Neural crest cell (in vitro differentiated cells): ENCODE measurements around the gene NUP98. TPM values are rescaled to one million over a fixed set of nuclear protein-coding genes. Genes with fewer than 3 reads are reported as not detected.
A peak's percentile ranks its signal among the peaks of the same experiment; 100 is the strongest.

Experiments used
- DNase-seq: peaks from one replicate; pipeline ENCODE4 v3.0.0; 2021; ENCODE audit warnings: low read depth, mixed read lengths, low spot score
- H3K27ac Mint-ChIP-seq: one replicate; pipeline ENCODE4 v1.8.0; 2021; ENCODE audit warnings: mild to moderate bottlenecking, mixed read lengths; ENCODE audit not compliant: unreplicated experiment
- H3K27me3 Mint-ChIP-seq: 2 replicates; pipeline ENCODE4 v1.8.0; 2021; ENCODE audit warnings: low read depth, mild to moderate bottlenecking, mixed read lengths
- H3K36me3 Mint-ChIP-seq: 2 replicates; pipeline ENCODE4 v1.8.0; 2021; ENCODE audit warnings: low read depth, mild to moderate bottlenecking, mixed read lengths
- H3K4me1 Mint-ChIP-seq: 2 replicates; pipeline ENCODE4 v1.8.0; 2021; ENCODE audit warnings: mixed read lengths
- H3K4me3 Mint-ChIP-seq: one replicate; pipeline ENCODE4 v1.8.0; 2021; ENCODE audit warnings: mild to moderate bottlenecking, mixed read lengths
- H3K9me3 Mint-ChIP-seq: 2 replicates; pipeline ENCODE4 v1.8.0; 2021; ENCODE audit warnings: mixed read lengths
- long read RNA-seq: library from polyadenylated mRNA; unstranded; transcript quantifications from one replicate; pipeline ENCODE4 v2.0.0, GENCODE V29; 2020
- total RNA-seq: library from RNA; stranded (reverse); gene quantifications from 2 replicates; pipeline ENCODE4 v1.2.1, GENCODE V29; 2021
- TF ChIP-seq, protein P1 (sequence below): fragments of 200-600 bp; sonication (generic); conservative IDR thresholded peaks from 2 replicates; pipeline ENCODE4 v1.5.0; 2021; ENCODE audit warnings: antibody characterized with exemption, mild to moderate bottlenecking

Gene NUP98
- 96.8 and 104 TPM in 2 replicates for total RNA-seq
- long read RNA-seq, transcript NUP98-204 (20 exons, 3,923 nt), result major isoform, 15 of 78 reads
- long read RNA-seq, partial matches to known transcripts, result 55 of 78 reads
- long read RNA-seq, other reads (novel, unspliced or antisense), result 8 of 78 reads

DNA sequence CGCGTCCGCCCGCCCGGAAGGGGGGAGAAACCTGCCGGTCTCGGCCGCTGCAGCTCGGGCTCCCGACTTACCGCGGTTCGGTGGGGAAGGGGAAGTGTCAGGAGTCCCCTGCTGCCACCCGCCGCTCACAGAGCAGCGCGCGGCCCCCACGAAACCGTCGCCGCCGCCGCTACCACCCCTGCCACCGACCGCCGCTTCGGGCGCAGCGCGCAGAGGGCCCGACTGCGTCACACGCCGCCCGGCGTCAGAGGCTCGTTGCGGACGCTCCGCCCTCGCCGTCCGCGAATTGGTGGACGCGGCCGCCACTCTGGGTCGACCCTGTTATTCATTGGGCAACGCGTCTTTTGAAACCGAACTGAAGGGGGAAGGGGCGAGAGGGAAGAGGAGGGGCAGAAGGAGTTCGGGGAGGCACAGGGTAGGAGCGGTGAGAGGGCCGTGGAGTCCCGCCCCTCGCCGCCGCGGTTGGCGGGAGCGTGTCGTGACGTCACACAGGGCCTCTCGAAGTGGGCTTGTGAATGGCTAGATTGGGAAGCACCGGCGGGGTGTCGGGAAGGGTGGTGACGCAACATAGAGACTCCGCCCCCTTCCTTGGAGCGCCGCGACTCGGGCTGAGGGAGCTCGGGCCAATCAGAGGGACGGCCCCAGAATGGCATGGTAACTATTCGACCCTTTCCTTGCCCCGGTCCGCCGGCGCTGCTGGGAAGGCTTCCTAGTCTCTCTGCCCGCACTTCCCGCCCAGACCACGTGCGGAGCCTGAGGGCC is at the start of gene NUP98:
TSS of gene NUP98 (minus strand) at position 226 of the 762 bp plus-strand sequence. CDS start 15,437 bp downstream, outside the sequence.
- peaks cover 4% of the 10 kb centered on the region for H3K27me3 Mint-ChIP-seq
- peak; percentile 98 for DNase-seq
- TF ChIP-seq, protein P1, sequence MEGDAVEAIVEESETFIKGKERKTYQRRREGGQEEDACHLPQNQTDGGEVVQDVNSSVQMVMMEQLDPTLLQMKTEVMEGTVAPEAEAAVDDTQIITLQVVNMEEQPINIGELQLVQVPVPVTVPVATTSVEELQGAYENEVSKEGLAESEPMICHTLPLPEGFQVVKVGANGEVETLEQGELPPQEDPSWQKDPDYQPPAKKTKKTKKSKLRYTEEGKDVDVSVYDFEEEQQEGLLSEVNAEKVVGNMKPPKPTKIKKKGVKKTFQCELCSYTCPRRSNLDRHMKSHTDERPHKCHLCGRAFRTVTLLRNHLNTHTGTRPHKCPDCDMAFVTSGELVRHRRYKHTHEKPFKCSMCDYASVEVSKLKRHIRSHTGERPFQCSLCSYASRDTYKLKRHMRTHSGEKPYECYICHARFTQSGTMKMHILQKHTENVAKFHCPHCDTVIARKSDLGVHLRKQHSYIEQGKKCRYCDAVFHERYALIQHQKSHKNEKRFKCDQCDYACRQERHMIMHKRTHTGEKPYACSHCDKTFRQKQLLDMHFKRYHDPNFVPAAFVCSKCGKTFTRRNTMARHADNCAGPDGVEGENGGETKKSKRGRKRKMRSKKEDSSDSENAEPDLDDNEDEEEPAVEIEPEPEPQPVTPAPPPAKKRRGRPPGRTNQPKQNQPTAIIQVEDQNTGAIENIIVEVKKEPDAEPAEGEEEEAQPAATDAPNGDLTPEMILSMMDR, result no peak
- peak within 1 kb of the TSS; percentile 97 for H3K27ac Mint-ChIP-seq
- peaks cover 5% of the 10 kb centered on the region for H3K9me3 Mint-ChIP-seq
- peaks cover 14% of the 10 kb centered on the region for H3K36me3 Mint-ChIP-seq
- H3K4me1 Mint-ChIP-seq, result peaks cover 27% of the 10 kb centered on the region
- peak within 1 kb of the TSS; percentile 95 for H3K4me3 Mint-ChIP-seq

DNA sequence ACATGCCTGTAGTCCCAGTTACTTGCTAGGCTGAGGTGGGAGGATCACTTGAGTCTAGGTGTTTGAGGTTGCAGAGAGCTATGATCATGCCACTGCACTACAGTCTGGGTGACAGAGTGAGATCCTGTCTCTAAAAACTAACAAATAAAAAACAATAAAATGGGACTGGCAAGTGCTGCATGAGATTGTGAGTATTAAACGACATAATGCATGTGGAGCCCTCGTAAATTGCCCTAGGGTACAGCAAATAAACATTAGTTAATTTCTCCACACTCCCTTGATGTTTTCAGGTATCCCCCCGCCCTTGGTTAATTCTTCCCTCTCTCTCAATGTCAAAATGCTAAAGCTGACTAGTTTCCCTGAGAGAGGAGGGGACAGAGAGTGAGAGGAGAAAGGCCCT is 48.3 kb upstream of the NUP98 start:
- H3K9me3 Mint-ChIP-seq, result no peaks in the 10 kb centered on the region
- DNase-seq, result no peak
- H3K4me3 Mint-ChIP-seq, result no peak overlapping the region
- H3K27ac Mint-ChIP-seq, result no peak overlapping the region
- TF ChIP-seq, protein P1, result no peak
- no peaks in the 10 kb centered on the region for H3K36me3 Mint-ChIP-seq
- H3K27me3 Mint-ChIP-seq, result peaks cover 4% of the 10 kb centered on the region
- H3K4me1 Mint-ChIP-seq, result peaks cover 5% of the 10 kb centered on the region

DNA sequence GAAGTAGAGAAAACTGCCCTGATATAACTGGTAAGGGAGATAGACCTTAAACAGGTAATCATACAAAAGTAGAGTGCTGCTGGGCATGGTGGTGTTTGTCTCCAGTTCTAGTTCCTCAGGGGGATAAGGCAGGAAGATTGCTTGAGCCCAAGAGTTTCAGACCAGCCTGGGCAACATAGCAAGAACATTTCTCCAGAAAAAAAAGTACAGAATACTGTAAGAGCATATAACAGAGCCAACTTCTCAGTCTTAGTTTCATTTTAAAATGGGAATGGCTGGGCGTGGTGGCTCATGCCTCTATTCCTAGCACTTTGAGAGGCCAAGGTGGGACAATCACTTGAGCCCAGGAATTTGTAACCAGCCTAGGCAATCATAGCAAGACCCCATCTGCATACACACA is 47.9 kb upstream of the NUP98 start:
- H3K36me3 Mint-ChIP-seq, result no peaks in the 10 kb centered on the region
- no peaks in the 10 kb centered on the region for H3K9me3 Mint-ChIP-seq
- H3K27ac Mint-ChIP-seq, result no peak overlapping the region
- no peak for DNase-seq
- TF ChIP-seq, protein P1, result no peak
- H3K4me1 Mint-ChIP-seq, result peaks cover 5% of the 10 kb centered on the region
- peaks cover 4% of the 10 kb centered on the region for H3K27me3 Mint-ChIP-seq
- H3K4me3 Mint-ChIP-seq, result no peak overlapping the region

DNA sequence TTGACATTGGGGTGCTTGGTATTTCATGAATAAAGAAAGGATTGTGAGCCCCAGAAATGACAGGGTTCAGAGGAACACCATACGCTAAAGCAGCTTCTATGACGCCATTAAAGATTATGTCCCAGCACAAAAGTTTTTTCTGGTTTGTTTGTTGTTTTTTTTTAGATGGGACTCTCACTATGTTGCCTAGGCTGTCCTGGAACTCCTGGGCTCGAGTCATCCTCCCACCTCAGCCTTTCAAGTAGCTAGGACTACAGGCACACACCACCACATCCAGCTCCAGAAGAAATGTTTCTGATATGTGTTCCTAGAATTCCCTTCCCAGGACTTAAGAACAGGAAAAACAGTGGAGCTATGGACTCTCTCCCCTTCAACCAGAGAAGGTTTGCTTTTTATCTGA is 46.0 kb upstream of the NUP98 start:
- peaks cover 1% of the 10 kb centered on the region for H3K27me3 Mint-ChIP-seq
- TF ChIP-seq, protein P1, result no peak
- no peak overlapping the region for H3K27ac Mint-ChIP-seq
- H3K4me3 Mint-ChIP-seq, result peak overlapping the region; percentile 79
- H3K4me1 Mint-ChIP-seq, result peaks cover 22% of the 10 kb centered on the region
- no peaks in the 10 kb centered on the region for H3K36me3 Mint-ChIP-seq
- H3K9me3 Mint-ChIP-seq, result no peaks in the 10 kb centered on the region
- DNase-seq, result no peak

DNA sequence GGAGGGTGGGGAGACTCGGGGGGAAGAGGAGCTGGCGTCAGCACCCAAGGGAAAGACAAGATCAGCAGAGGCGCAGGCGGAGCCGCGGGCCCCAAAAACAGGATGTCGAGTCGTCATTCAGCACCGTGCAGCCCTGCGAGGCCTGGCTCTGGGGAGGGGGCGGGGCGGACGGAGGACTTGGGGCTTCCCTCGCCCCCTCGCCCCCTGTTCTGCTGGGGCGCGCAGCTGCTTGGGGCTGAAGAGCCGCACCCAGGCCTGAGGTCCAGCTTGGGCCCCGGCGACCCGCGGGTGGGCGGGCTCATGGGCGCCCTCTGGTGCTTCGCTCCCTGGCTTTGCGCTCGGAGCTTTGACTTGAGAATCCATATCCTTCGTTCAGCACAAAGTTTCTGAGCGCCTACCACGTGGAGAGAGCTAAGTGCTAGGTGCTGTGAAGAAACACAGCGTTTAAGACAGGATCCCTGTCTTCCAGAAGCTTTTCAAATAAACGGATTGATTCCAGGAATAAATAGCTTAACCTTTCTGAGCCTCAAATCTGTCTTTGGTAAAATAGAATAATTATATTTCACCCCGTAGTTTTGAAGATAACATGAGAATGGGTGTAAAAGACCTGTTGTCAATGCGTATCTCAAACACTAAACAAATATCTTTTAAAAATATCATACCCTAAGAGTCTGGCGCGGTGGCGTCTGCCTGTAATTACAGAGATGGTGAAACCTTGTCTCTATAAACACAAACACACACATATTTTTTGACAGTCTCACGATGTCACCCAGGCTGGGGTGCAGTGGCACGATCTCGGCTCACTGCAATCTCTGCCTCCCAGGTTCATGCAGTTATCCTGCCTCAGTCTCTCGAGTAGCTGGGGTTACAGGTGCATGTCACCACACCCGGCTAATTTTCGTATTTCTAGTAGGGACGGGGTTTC is 44.3 kb upstream of the NUP98 start:
- peaks cover 31% of the 10 kb centered on the region for H3K4me1 Mint-ChIP-seq
- peak overlapping the region; percentile 86 for H3K4me3 Mint-ChIP-seq
- H3K36me3 Mint-ChIP-seq, result peaks cover 2% of the 10 kb centered on the region
- no peaks in the 10 kb centered on the region for H3K27me3 Mint-ChIP-seq
- DNase-seq, result peak; percentile 79
- H3K9me3 Mint-ChIP-seq, result no peaks in the 10 kb centered on the region
- H3K27ac Mint-ChIP-seq, result no peak overlapping the region
- TF ChIP-seq, protein P1, result peak; percentile 77
